Progenitor cell of endocrine pancreas (in vitro differentiated cells): ENCODE data around the gene EPS8. TPM values are rescaled to one million over a fixed set of nuclear protein-coding genes. Genes with fewer than 3 reads are reported as not detected.

Experiments used
- DNase-seq: peaks from one replicate; pipeline ENCODE4 v3.0.0; 2021; ENCODE audit warnings: low spot score; ENCODE audit not compliant: unreplicated experiment
- H3K27ac Mint-ChIP-seq: 2 replicates; pipeline ENCODE4 v1.8.0; 2021; ENCODE audit warnings: mild to moderate bottlenecking, moderate library complexity, mixed read lengths
- H3K27me3 Mint-ChIP-seq: 2 replicates; pipeline ENCODE4 v1.8.0; 2021; ENCODE audit warnings: mixed read lengths
- H3K36me3 Mint-ChIP-seq: 2 replicates; pipeline ENCODE4 v1.8.0; 2022; ENCODE audit warnings: mixed read lengths; ENCODE audit not compliant: insufficient read depth
- H3K4me1 Mint-ChIP-seq: 2 replicates; pipeline ENCODE4 v1.8.0; 2021; ENCODE audit warnings: low read depth, mixed read lengths
- H3K4me3 Mint-ChIP-seq: 2 replicates; pipeline ENCODE4 v1.8.0; 2021; ENCODE audit warnings: low read depth, mild to moderate bottlenecking, moderate library complexity, mixed read lengths
- H3K9me3 Mint-ChIP-seq: 2 replicates; pipeline ENCODE4 v1.8.0; 2021; ENCODE audit warnings: low read depth, mixed read lengths
- total RNA-seq: library from RNA; stranded (reverse); gene quantifications from 2 replicates; pipeline ENCODE4 v1.2.1, GENCODE V29; 2021
- TF ChIP-seq, protein P1 (sequence below): fragments of 200-600 bp; sonication (generic); IDR thresholded peaks from one replicate; pipeline ENCODE4 v1.5.0; 2021; ENCODE audit warnings: antibody characterized with exemption, mild to moderate bottlenecking; ENCODE audit not compliant: unreplicated experiment

Gene EPS8
- total RNA-seq, 1 donor from 2014 or later: 23.2 TPM

DNA sequence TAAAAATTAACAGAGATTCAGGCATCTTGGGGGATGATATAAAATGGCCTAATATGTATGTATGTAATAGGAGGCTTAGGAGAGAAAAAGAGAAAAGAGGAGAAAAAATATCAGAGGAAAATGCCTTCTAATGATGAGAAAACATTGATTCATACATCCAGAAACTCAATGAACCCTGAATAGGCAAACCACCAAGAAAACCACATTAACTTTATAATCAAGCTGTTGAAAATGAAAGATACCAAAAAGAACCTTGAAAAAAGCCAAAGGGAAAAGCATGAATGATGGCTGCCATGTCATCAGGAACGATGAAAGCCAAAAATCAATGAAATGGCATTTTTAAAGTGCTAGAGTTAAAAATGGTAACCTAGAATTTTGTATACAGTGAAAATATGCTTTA is 180.2 kb downstream of the EPS8 start:
- H3K36me3 Mint-ChIP-seq: peaks cover 4% of the 10 kb centered on the region
- TF ChIP-seq, protein P1, sequence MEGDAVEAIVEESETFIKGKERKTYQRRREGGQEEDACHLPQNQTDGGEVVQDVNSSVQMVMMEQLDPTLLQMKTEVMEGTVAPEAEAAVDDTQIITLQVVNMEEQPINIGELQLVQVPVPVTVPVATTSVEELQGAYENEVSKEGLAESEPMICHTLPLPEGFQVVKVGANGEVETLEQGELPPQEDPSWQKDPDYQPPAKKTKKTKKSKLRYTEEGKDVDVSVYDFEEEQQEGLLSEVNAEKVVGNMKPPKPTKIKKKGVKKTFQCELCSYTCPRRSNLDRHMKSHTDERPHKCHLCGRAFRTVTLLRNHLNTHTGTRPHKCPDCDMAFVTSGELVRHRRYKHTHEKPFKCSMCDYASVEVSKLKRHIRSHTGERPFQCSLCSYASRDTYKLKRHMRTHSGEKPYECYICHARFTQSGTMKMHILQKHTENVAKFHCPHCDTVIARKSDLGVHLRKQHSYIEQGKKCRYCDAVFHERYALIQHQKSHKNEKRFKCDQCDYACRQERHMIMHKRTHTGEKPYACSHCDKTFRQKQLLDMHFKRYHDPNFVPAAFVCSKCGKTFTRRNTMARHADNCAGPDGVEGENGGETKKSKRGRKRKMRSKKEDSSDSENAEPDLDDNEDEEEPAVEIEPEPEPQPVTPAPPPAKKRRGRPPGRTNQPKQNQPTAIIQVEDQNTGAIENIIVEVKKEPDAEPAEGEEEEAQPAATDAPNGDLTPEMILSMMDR: no peak
- H3K27me3 Mint-ChIP-seq: no peaks in the 10 kb centered on the region
- H3K4me1 Mint-ChIP-seq: peaks cover 3% of the 10 kb centered on the region
- H3K27ac Mint-ChIP-seq: no peak overlapping the region
- no peak for DNase-seq
- no peak overlapping the region for H3K4me3 Mint-ChIP-seq
- H3K9me3 Mint-ChIP-seq: peaks cover 20% of the 10 kb centered on the region

DNA sequence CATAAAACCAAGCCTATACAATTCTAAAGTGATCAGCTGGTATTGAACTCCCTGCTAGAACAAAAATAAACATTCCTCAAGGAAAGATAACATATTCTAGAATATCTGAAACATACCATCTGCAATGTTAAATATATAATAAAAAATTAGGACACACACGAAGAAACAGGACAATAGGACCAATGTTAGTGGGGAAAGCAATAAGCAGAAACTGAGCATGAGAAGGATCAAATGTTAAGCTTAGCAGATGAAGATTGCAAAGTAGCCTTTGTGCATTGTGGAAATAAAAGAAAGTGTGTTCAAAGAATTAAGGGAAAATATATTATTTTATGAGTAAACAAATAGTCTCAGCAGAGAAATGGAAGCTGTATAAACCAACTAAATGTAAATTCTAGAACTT is 180.8 kb downstream of the EPS8 start:
- no peaks in the 10 kb centered on the region for H3K27me3 Mint-ChIP-seq
- H3K4me3 Mint-ChIP-seq: no peak overlapping the region
- peaks cover 3% of the 10 kb centered on the region for H3K36me3 Mint-ChIP-seq
- H3K27ac Mint-ChIP-seq: no peak overlapping the region
- H3K4me1 Mint-ChIP-seq: peaks cover 3% of the 10 kb centered on the region
- DNase-seq: no peak
- TF ChIP-seq, protein P1: no peak
- peaks cover 15% of the 10 kb centered on the region for H3K9me3 Mint-ChIP-seq

DNA sequence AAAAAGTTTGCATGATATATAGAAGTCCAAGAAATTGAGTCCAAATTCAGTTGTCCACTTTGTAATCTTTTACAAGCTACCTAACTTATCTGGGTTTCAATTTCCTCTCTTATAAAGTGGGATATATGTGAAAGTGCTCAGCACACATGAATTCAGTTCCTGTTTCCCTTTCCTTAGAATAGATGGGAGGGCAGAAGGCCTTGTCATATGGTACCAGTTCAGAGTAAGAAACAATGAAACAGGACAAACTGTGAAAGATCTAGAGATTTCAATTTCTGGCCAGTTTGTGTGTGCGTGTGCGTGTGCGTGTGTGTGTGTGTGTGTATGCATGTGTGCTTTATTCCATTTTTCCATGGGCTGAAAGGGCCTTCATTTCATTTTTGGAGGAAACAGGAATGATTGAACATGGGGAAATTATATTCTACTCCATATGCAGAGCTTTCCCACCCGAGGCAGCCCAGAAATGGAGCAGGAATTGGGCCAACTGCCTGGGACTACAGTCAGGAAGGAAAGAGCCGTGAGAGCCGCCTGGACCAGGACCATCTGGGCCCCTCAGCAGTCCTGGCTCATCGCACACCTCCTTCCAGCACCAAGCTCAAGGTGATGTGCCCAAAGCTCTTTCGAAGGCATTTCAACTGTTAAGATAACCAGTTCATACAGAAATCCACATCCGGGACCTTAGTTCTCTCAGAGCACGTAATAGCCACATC is 183.2 kb downstream of the EPS8 start:
- no peak for DNase-seq
- Mint-ChIP-seq H3K27ac (no peak overlapping the region), H3K9me3 (no peaks in the 10 kb centered on the region), H3K36me3 (no peaks in the 10 kb centered on the region), H3K27me3 (peaks cover 2% of the 10 kb centered on the region), H3K4me1 (peaks cover 3% of the 10 kb centered on the region), H3K4me3 (no peak overlapping the region)
- TF ChIP-seq, protein P1: no peak

DNA sequence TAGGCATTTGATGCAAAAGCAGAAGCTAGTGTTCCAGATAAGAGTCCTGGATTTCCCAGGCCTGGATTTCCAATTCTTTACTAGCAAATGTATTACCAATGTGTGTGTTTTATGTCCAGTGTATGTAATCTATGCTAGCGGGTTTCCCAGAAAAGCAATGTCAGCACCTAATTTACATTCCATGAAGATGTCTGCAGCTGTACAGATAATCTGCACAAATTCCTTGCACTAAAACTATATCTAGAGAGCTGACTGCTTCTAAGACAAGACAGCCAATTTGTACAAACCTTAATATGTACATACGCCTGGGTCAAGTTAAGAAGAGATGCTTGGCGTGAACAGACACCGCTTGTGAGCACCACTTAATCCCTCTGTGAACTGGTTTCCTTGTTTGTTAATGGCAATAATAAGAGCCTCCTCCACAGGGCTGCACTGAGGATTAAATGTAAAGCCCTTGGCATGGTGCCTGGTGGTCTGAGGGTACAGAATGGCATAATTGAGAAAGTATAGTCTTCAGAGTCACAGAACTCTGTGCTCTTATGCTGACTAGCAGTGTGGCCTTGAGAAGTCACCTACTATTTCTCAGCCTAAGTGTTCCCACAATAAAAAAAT is 185.6 kb downstream of the EPS8 start:
- TF ChIP-seq, protein P1: no peak
- H3K27ac Mint-ChIP-seq: no peak overlapping the region
- no peak for DNase-seq
- H3K4me3 Mint-ChIP-seq: no peak overlapping the region
- peaks cover 2% of the 10 kb centered on the region for H3K27me3 Mint-ChIP-seq
- H3K36me3 Mint-ChIP-seq: no peaks in the 10 kb centered on the region
- H3K9me3 Mint-ChIP-seq: no peaks in the 10 kb centered on the region
- H3K4me1 Mint-ChIP-seq: peaks cover 3% of the 10 kb centered on the region

DNA sequence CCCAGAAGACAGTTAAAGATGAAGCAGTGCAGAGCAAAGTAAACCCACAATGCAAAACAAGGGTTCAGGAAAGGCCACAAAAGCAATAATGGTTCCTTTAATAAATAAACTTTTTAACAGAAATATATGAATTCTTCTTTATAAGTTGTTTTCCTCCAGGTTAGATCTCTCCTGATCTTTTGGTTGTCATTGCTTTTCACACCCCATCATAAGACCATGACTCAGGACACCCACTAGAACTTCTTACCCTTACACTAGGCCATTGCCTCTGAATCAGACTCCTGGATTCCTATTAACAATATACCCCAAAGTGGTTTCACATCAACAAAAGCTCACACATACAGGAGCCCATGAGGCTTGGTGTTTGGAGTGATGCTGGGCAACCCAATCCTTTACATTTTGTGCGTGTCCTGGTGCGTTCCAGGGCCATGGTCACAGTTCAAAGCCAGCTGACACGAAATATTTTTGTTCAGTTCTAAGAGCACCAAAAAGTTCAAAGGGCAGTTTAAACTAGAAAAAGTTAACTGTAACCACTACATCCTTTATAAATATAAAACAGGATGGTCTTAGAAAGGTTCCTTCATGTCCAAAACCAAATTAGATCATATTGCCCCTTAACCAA is 187.0 kb downstream of the EPS8 start:
- peaks cover 3% of the 10 kb centered on the region for H3K4me1 Mint-ChIP-seq
- H3K36me3 Mint-ChIP-seq: no peaks in the 10 kb centered on the region
- H3K4me3 Mint-ChIP-seq: no peak overlapping the region
- no peak for DNase-seq
- H3K9me3 Mint-ChIP-seq: no peaks in the 10 kb centered on the region
- H3K27me3 Mint-ChIP-seq: peaks cover 2% of the 10 kb centered on the region
- TF ChIP-seq, protein P1: no peak
- H3K27ac Mint-ChIP-seq: no peak overlapping the region
